Liver (tissue), 9 donors: Measurements from ENCODE around the gene RGS3. TPM values are rescaled to one million over a fixed set of nuclear protein-coding genes. Genes with fewer than 3 reads are reported as not detected.

Source experiments
- DNase-seq: peaks from one replicate; pipeline ENCODE4 v3.0.0-alpha.2; 2017; ENCODE audit warnings: low spot score
- H3K27ac ChIP-seq, 2 donors: one replicate each; pipeline ENCODE4 v1.7.0; 2013; ENCODE audit warnings: inconsistent platforms in 2 of 2, low read length in 2 of 2, control low read depth in 1 of 2, low read depth in 1 of 2, mild to moderate bottlenecking in 1 of 2
- H3K27me3 ChIP-seq, 4 donors: one replicate each; pipeline versions ENCODE4 v1.6.1 to v1.7.0; 2013; ENCODE audit warnings: low read length in 3 of 4, inconsistent platforms in 1 of 4, mild to moderate bottlenecking in 1 of 4, moderate library complexity in 1 of 4; ENCODE audit not compliant: control insufficient read depth in 4 of 4, insufficient read depth in 4 of 4
- H3K36me3 ChIP-seq, 4 donors: one replicate each; pipeline versions ENCODE4 v1.6.1 to v1.7.0; 2013; ENCODE audit warnings: low read length in 3 of 4, mild to moderate bottlenecking in 3 of 4, low read depth in 1 of 4, moderate library complexity in 1 of 4; ENCODE audit not compliant: control insufficient read depth in 4 of 4, insufficient read depth in 3 of 4
- H3K4me1 ChIP-seq, 4 donors: one replicate each; pipeline versions ENCODE4 v1.6.1 to v1.7.0; 2013; ENCODE audit warnings: low read length in 3 of 4, mild to moderate bottlenecking in 3 of 4, moderate library complexity in 1 of 4; ENCODE audit not compliant: control insufficient read depth in 4 of 4, insufficient read depth in 4 of 4
- H3K4me3 ChIP-seq, 3 donors: one replicate each; pipeline versions ENCODE4 v1.6.1 to v1.7.0; 2013; ENCODE audit warnings: low read length in 3 of 3, control low read depth in 1 of 3, low read depth in 1 of 3, mild to moderate bottlenecking in 1 of 3
- H3K9ac ChIP-seq, 2 donors: one replicate each; pipeline ENCODE4 v1.7.0; 2013; ENCODE audit warnings: low read length in 2 of 2, mild to moderate bottlenecking in 2 of 2, moderate library complexity in 2 of 2, control low read depth in 1 of 2, low read depth in 1 of 2
- H3K9me3 ChIP-seq, 4 donors: one replicate each; pipeline versions ENCODE4 v1.6.1 to v1.7.0; 2013; ENCODE audit warnings: low read length in 3 of 4; ENCODE audit not compliant: control insufficient read depth in 4 of 4
- ATF3 ChIP-seq: IDR thresholded peaks from 2 replicates; pipeline ENCODE4 v1.6.1; 2016; ENCODE audit warnings: antibody characterized with exemption
- CTCF ChIP-seq: fragments of 150-350 bp; IDR thresholded peaks from 2 replicates; pipeline ENCODE4 v1.5.1; 2017; ENCODE audit warnings: improper control_type of control experiment, low read depth, low read length; ENCODE audit not compliant: missing input control
- FOXA1 ChIP-seq: IDR thresholded peaks from 2 replicates; pipeline ENCODE4 v1.6.1; 2016; ENCODE audit warnings: antibody characterized with exemption
- FOXA2 ChIP-seq: IDR thresholded peaks from 2 replicates; pipeline ENCODE4 v1.6.1; 2016; ENCODE audit warnings: antibody characterized with exemption
- GABPA ChIP-seq, 2 donors: IDR thresholded peaks in 1 of 2; conservative IDR thresholded peaks in 1 of 2; 2 replicates each; pipeline ENCODE4 v1.6.1; 2016; ENCODE audit warnings: antibody characterized with exemption in 2 of 2, mild to moderate bottlenecking in 1 of 2, moderate library complexity in 1 of 2
- HNF4A ChIP-seq, 2 donors: conservative IDR thresholded peaks; 2 replicates each; pipeline ENCODE4 v1.6.1; 2016; ENCODE audit warnings: antibody characterized with exemption in 2 of 2, mild to moderate bottlenecking in 2 of 2
- HNF4G ChIP-seq: IDR thresholded peaks from 2 replicates; pipeline ENCODE4 v1.6.1; 2016; ENCODE audit warnings: antibody characterized with exemption
- JUND ChIP-seq, 2 donors: IDR thresholded peaks; 2 replicates each; pipeline ENCODE4 v1.6.1; 2016; ENCODE audit warnings: antibody characterized with exemption in 2 of 2
- NR2F2 ChIP-seq: IDR thresholded peaks from 2 replicates; pipeline ENCODE4 v1.6.1; 2016; ENCODE audit warnings: antibody characterized with exemption
- RAD21 ChIP-seq, 2 donors: IDR thresholded peaks; 2 replicates each; pipeline ENCODE4 v1.6.1; 2016; ENCODE audit warnings: antibody characterized with exemption in 2 of 2, mild to moderate bottlenecking in 2 of 2
- RXRA ChIP-seq, 2 donors: IDR thresholded peaks; 2 replicates each; pipeline ENCODE4 v1.6.1; 2017 to 2018; ENCODE audit warnings: antibody characterized with exemption in 2 of 2, mild to moderate bottlenecking in 1 of 2
- SP1 ChIP-seq: IDR thresholded peaks from 2 replicates; pipeline ENCODE4 v1.6.1; 2018; ENCODE audit warnings: antibody characterized with exemption, mild to moderate bottlenecking
- YY1 ChIP-seq: IDR thresholded peaks from 2 replicates; pipeline ENCODE4 v1.6.1; 2016; ENCODE audit warnings: antibody characterized with exemption, mild to moderate bottlenecking
- WGBS: extraction: QIAGEN DNeasy Blood & Tissue Kit; methylation state at CpG from one replicate; pipeline ENCODE4 v1.1.7; 2013; 5-methylcytosine and 5-hydroxymethylcytosine counted together
- polyA plus RNA-seq, 2 donors: library from polyadenylated mRNA; stranded (reverse) in 1 of 2; unstranded in 1 of 2; fragments of 200-250 nt in 1 of 2; fragments of >200 nt in 1 of 2; fragmentation: Nextera tagmentation in 1 of 2; extraction: Ambion mirVana in 1 of 2; gene quantifications; one replicate each; pipeline versions ENCODE4 v1.2.1 to v1.2.3, GENCODE V29; 2013 to 2015
- total RNA-seq, 2 donors: library from RNA; depleted of rRNA; stranded (reverse); fragments of >200 nt; gene quantifications; one replicate each; pipeline ENCODE4 v1.2.3, GENCODE V29; 2014
- TF ChIP-seq, protein P1 (sequence below): IDR thresholded peaks from 2 replicates; pipeline ENCODE4 v1.6.1; 2016; ENCODE audit warnings: antibody characterized with exemption, mild to moderate bottlenecking
- TF ChIP-seq, protein P2 (sequence below): IDR thresholded peaks from 2 replicates; pipeline ENCODE4 v1.6.1; 2016; ENCODE audit warnings: antibody characterized with exemption
- donor health status: healthy.
- donor health status: healthy.
- donor health status: healthy.
- donor health status: healthy.
- donor health status: healthy.

Gene RGS3
- total and polyA plus RNA-seq, 4 donors = 13.0 to 65.0 (median 28.3) TPM

DNA sequence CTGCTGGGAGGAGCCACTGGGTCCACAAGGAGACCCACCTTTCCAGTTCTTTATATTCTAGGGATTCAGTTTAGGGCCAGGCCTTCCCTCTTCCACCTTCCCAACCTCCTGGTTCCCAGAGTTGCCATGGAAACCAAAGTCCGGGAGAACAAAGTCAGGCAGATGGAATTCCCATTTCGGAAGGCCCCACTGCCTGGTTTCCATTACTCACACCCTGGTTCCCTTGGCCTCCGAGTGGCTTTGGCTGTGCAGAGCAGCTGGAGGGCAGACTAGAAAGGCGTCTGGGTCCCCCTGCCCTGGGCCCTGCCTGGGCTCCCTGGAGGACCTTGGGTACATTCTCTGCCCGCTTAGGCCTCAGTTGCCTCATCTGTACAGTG is 136.1 kb downstream of the RGS3 start:
- H3K36me3 ChIP-seq = peaks cover 7 to 25% (median 16%) of the 10 kb centered on the region in 4 donors
- H3K9ac ChIP-seq = no peak overlapping the region
- H3K27me3 ChIP-seq = no peaks in the 10 kb centered on the region
- no peaks in the 10 kb centered on the region for H3K9me3 ChIP-seq
- DNase-seq = no peak
- peak overlapping the region in 1 of 2 donors; percentile 49 for H3K27ac ChIP-seq
- 87% methylated on average over 5 of the region's 5 CpGs for WGBS
- H3K4me1 ChIP-seq = peaks cover 14 to 84% (median 70%) of the 10 kb centered on the region in 4 donors
- no peak overlapping the region for H3K4me3 ChIP-seq
- no peak for TF ChIP-seq HNF4A (conservative IDR thresholded peaks at IDR 0.05)
- no peak for TF ChIP-seq ATF3
- TF ChIP-seq CTCF = no peak
- TF ChIP-seq FOXA1 = no peak
- no peak for TF ChIP-seq HNF4G
- TF ChIP-seq RAD21 (IDR thresholded peaks at IDR 0.05) = no peak
- TF ChIP-seq YY1 = no peak
- TF ChIP-seq, protein P1, sequence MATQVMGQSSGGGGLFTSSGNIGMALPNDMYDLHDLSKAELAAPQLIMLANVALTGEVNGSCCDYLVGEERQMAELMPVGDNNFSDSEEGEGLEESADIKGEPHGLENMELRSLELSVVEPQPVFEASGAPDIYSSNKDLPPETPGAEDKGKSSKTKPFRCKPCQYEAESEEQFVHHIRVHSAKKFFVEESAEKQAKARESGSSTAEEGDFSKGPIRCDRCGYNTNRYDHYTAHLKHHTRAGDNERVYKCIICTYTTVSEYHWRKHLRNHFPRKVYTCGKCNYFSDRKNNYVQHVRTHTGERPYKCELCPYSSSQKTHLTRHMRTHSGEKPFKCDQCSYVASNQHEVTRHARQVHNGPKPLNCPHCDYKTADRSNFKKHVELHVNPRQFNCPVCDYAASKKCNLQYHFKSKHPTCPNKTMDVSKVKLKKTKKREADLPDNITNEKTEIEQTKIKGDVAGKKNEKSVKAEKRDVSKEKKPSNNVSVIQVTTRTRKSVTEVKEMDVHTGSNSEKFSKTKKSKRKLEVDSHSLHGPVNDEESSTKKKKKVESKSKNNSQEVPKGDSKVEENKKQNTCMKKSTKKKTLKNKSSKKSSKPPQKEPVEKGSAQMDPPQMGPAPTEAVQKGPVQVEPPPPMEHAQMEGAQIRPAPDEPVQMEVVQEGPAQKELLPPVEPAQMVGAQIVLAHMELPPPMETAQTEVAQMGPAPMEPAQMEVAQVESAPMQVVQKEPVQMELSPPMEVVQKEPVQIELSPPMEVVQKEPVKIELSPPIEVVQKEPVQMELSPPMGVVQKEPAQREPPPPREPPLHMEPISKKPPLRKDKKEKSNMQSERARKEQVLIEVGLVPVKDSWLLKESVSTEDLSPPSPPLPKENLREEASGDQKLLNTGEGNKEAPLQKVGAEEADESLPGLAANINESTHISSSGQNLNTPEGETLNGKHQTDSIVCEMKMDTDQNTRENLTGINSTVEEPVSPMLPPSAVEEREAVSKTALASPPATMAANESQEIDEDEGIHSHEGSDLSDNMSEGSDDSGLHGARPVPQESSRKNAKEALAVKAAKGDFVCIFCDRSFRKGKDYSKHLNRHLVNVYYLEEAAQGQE = no peak
- TF ChIP-seq GABPA (IDR thresholded peaks at IDR 0.05 in 1 of 2, conservative IDR thresholded peaks at IDR 0.05 in 1 of 2) = no peak
- TF ChIP-seq RXRA (IDR thresholded peaks at IDR 0.05) = no peak
- no peak for TF ChIP-seq SP1
- no peak for TF ChIP-seq JUND (IDR thresholded peaks at IDR 0.05)
- no peak for TF ChIP-seq FOXA2

- Histone ChIP-seq H3K9me3 (no peaks in the 10 kb centered on the region), H3K36me3 (peaks cover 7 to 25% (median 16%) of the 10 kb centered on the region in 4 donors), H3K27ac (peak overlapping the region; percentile 27 to 49), H3K4me1 (peaks cover 14 to 82% (median 69%) of the 10 kb centered on the region in 4 donors), H3K4me3 (no peak overlapping the region), H3K9ac (no peak overlapping the region), H3K27me3 (no peaks in the 10 kb centered on the region)
- peak; percentile 12 to 13 for TF ChIP-seq HNF4A (conservative IDR thresholded peaks at IDR 0.05)
- TF ChIP-seq NR2F2 = peak; percentile 10
- no peak for TF ChIP-seq YY1
- peak in 1 of 2 donors; percentile 19 for TF ChIP-seq RAD21 (IDR thresholded peaks at IDR 0.05)
- TF ChIP-seq, protein P2, sequence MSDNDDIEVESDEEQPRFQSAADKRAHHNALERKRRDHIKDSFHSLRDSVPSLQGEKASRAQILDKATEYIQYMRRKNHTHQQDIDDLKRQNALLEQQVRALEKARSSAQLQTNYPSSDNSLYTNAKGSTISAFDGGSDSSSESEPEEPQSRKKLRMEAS = no peak
- peak; percentile 26 for TF ChIP-seq SP1
- peak; percentile 76 to 77 for TF ChIP-seq RXRA (IDR thresholded peaks at IDR 0.05)
- no peak for DNase-seq
- WGBS = 55% methylated on average over 12 of the region's 12 CpGs
Measured at GRCh38 chr9:113600023-113600823, 136.7 kb downstream of the RGS3 start.
